ENCODE results near the gene GARRE1. TPM values are rescaled to one million over a fixed set of nuclear protein-coding genes. Genes with fewer than 3 reads are reported as not detected.
"Not testable (repeated sequence)": the region's sequence is repeated elsewhere in the genome, so short reads cannot be mapped to it uniquely, and the experiment has no call there.

GARRE1 gene
- total RNA-seq, 4 donors from 2014 or later = 8.5 to 13.7 (median 9.2) TPM

DNA sequence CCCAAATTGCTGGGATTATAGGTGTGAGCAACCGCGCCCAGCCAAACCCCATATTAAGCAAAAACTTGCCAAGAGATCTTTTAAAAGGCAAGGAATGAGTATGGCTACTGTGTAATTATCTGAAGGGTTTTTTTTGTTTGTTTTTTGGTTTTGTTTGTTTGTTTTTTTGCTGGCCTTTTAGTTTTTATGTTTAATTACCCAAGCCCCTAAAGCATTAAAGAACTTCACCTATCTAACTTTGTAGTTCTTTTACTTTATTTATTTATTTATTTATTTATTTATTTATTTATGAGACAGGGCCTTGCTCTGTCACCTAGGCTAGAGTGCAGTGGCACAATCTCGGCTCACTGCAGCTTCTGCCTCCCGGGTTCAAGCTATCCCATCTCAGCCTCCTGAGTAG lies 40.3 kb upstream of the GARRE1 start:
- Histone ChIP-seq H3K27me3 (no peaks in the 10 kb centered on the region), H3K4me3 (no peak overlapping the region), H3K9me3 (no peaks in the 10 kb centered on the region), H3K27ac (no peak overlapping the region), H3K4me1 (peaks cover 0 to 11% (median 0%) of the 10 kb centered on the region in 3 donors), H3K36me3 (peaks cover 7 to 94% (median 10%) of the 10 kb centered on the region in 3 donors)
- no peak for TF ChIP-seq POLR2A (IDR thresholded peaks at IDR 0.05)
- TF ChIP-seq, protein P1, sequence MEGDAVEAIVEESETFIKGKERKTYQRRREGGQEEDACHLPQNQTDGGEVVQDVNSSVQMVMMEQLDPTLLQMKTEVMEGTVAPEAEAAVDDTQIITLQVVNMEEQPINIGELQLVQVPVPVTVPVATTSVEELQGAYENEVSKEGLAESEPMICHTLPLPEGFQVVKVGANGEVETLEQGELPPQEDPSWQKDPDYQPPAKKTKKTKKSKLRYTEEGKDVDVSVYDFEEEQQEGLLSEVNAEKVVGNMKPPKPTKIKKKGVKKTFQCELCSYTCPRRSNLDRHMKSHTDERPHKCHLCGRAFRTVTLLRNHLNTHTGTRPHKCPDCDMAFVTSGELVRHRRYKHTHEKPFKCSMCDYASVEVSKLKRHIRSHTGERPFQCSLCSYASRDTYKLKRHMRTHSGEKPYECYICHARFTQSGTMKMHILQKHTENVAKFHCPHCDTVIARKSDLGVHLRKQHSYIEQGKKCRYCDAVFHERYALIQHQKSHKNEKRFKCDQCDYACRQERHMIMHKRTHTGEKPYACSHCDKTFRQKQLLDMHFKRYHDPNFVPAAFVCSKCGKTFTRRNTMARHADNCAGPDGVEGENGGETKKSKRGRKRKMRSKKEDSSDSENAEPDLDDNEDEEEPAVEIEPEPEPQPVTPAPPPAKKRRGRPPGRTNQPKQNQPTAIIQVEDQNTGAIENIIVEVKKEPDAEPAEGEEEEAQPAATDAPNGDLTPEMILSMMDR (IDR thresholded peaks at IDR 0.05) = no peak
- DNase-seq = no peak
- WGBS, 2 donors = 94 to 97% methylated on average over 4 of the region's 4 CpGs
- intact Hi-C loops (cut with DNase I) = no loop called here

DNA sequence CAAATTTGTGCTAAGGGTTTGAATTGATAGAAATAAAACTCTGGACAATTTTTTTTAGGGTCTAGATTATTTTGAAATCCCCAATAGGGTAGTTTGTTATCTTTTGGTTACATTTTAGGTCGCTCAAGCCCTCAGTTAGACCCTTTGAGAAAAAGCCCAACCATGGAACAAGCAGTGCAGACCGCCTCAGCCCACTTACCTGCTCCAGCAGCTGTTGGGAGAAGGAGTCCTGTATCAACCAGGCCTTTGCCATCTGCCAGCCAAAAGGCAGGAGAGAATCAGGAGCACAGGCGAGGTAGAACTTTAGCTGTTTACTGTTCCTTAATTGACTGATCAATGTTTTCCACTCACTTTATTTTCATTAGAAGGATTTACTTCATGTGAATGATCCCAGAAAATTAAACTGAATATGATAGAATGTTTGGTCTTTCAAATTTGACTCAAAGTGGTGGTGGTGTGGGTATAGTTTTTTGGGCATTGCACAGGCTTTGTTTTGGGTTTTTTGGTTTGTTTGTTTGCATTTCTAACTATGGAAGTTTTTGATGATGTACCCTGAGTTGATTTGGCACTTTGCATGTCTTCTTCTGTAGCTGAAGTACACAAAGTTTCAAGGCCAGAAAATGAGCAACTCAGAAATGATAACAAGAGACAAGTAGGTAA lies 39.2 kb upstream of the GARRE1 start:
- H3K4me1 ChIP-seq = peaks cover 0 to 11% (median 0%) of the 10 kb centered on the region in 3 donors
- 83 to 90% methylated on average over 3 of the region's 3 CpGs for WGBS, 2 donors
- H3K4me3 ChIP-seq = no peak overlapping the region
- no peaks in the 10 kb centered on the region for H3K27me3 ChIP-seq
- peaks cover 5 to 94% (median 10%) of the 10 kb centered on the region in 3 donors for H3K36me3 ChIP-seq
- no peak for DNase-seq
- H3K27ac ChIP-seq = no peak overlapping the region
- TF ChIP-seq, protein P1 (IDR thresholded peaks at IDR 0.05) = no peak
- TF ChIP-seq POLR2A (IDR thresholded peaks at IDR 0.05) = no peak
- intact Hi-C loops (cut with DNase I) = no loop called here
- no peaks in the 10 kb centered on the region for H3K9me3 ChIP-seq

DNA sequence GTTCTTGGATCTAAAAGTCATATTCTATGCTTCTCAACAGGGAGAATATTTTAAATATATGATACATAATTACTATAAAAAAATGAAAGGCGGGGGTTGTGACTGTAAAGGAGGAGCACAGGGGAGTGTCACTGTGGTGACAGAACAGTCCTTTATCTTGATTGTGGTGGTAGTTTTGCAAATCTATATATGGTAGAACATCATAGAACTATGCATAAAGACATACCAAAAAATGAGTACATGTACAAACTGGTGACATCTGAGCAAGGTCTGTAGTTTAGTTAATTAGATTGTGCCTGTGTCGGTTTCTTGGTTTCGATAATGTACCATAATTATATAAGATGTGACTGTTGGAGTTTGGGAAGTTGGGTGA lies 38.7 kb upstream of the GARRE1 start:
- Histone ChIP-seq H3K4me1 (peaks cover 0 to 15% (median 0%) of the 10 kb centered on the region in 3 donors), H3K4me3 (no peak overlapping the region), H3K27ac (no peak overlapping the region), H3K36me3 (peaks cover 3 to 94% (median 5%) of the 10 kb centered on the region in 3 donors), H3K27me3 (no peaks in the 10 kb centered on the region), H3K9me3 (no peaks in the 10 kb centered on the region)
- DNase-seq = no peak
- 95% methylated on average over 3 of the region's 3 CpGs for WGBS, 2 donors
- TF ChIP-seq, protein P1 (IDR thresholded peaks at IDR 0.05) = no peak
- no peak for TF ChIP-seq POLR2A (IDR thresholded peaks at IDR 0.05)
- intact Hi-C loops (cut with DNase I) = no loop called here

DNA sequence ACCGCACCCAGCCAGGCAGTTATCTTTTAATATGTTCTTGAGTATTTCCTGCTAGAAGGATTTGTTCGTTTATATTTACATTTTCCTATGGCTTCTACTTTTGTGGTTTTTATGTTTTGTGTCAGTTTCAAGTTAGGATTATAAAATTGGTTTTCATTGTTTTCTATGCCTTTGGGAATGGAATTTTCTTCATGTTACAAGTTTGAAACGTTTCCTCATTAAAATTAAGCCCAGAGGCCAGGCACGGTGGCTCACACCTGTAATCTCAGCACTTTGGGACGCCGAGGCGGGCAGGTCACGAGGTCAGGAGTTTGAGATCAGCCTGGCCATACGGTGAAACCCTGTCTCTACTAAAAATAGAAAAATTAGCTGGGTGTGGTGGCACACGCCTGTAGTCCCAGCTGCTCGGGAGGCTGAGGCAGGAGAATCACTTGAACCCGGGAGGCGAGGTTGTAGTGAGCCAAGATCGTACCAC lies 37.6 kb upstream of the GARRE1 start:
- peaks cover 5 to 94% (median 9%) of the 10 kb centered on the region in 3 donors for H3K36me3 ChIP-seq
- H3K27me3 ChIP-seq; DNase-seq; intact Hi-C loops (cut with DNase I); H3K4me3 ChIP-seq; H3K27ac ChIP-seq; H3K9me3 ChIP-seq: not testable (repeated sequence)
- H3K4me1 ChIP-seq = peaks cover 0 to 16% (median 0%) of the 10 kb centered on the region in 3 donors
- WGBS, 2 donors = 79 to 81% methylated on average over 8 to 13 of the region's 14 CpGs

DNA sequence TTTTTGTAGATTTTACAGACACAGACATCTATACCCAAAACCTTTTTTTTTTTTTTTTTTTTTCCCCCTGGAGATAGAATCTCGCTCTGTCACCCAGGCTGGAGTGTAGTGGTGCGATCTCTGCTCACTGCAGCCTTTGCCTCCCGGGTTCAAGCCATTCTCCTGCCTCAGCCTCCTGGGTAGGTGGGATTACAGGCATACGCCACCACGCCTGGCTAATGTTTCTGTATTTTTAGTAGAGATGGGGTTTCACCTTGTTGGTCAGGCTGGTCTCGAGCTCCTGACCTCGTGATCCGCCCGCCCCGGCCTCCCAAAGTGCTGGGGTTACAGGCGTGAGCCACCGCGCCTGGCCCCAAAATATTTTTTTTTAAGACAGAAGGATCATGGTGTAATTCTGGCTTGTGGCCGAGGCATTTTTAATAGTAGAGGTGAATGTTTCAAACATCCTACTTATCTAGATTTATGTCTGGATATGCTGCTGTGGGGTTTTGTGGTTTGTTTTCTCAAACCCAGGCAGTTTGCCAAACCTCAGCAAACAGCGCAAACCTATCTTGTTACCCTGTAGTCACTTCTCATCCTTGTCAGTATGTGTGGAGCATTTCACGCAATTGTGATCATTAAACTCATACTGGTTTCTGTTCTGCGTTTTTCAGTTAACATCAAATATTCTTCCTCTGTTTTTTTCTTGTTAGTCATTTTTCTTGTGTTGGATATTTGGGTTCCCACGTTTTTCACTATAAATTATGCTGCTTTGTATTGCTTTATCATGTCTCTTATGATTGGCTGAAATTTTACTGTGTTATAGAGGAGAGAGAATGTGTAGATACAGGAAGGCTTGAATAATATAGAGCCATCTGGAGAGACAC lies 36.2 kb upstream of the GARRE1 start:
- peaks cover 0 to 16% (median 0%) of the 10 kb centered on the region in 3 donors for H3K4me1 ChIP-seq
- no peaks in the 10 kb centered on the region for H3K9me3 ChIP-seq
- TF ChIP-seq POLR2A (IDR thresholded peaks at IDR 0.05) = no peak
- TF ChIP-seq, protein P1 (IDR thresholded peaks at IDR 0.05) = no peak
- H3K27ac ChIP-seq = no peak overlapping the region
- intact Hi-C loops (cut with DNase I) = no loop called here
- 55 to 81% methylated on average over 18 of the region's 18 CpGs for WGBS, 2 donors
- H3K36me3 ChIP-seq = peaks cover 6 to 94% (median 23%) of the 10 kb centered on the region in 3 donors
- no peak for DNase-seq
- no peaks in the 10 kb centered on the region for H3K27me3 ChIP-seq
- H3K4me3 ChIP-seq = no peak overlapping the region

All from esophagus squamous epithelium (tissue), 5 donors.